GM18502 (cell line): Measurements from ENCODE around the gene LRFN2.

Source experiments
- ATAC-seq: cut with Tn5 transposase; IDR thresholded peaks from one replicate; pipeline ENCODE4 v1.9.1; 2021; ENCODE audit warnings: mild to moderate bottlenecking; ENCODE audit not compliant: unreplicated experiment, poor library complexity

Gene LRFN2

DNA sequence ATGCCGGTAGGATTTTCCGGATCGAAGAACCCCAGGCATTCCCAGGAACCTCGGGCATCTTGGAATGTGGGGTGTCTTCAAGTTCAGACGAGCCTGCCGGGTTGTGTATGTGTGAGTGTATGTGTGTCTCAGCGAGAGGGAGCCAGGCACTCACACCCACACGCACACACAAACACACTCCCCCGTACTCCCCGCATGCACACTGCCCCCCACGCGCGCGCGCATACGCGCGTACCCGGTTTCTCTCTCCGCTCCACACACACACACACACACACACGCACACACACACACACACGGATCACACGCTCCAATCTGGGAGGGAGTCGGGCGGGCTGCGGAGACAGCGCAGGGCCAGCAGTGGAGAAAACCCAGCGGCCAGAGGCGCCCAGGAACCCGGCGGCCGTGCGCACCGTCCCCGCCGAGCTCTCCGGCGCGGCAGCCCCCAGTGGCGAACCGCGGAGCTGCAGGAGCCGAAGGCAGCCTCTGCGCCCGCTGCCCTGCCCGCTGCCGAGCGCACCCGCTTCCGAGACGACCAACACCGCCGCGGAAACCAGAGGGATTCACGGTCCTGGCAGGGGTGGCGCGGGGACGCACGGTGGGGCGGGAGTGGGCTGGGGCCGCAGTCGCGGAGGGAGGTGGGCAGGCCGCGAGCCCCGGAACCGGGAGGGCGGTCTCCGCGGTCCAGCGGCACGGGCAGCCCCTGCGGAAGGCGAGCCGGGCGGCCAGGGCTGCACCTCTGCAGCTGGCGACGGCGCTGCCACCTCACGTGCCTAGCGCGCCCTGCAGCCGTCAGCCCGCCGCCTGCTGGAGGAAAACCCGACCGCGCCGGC lies at the start of gene LRFN2:
LRFN2 (minus strand) TSS at position 125 of the 830 bp plus-strand sequence.
- peak; percentile 86 for ATAC-seq

GRCh38 chr6:40634429-40634828 lies 47.3 kb upstream of the LRFN2 start:
- no peak for ATAC-seq

DNA sequence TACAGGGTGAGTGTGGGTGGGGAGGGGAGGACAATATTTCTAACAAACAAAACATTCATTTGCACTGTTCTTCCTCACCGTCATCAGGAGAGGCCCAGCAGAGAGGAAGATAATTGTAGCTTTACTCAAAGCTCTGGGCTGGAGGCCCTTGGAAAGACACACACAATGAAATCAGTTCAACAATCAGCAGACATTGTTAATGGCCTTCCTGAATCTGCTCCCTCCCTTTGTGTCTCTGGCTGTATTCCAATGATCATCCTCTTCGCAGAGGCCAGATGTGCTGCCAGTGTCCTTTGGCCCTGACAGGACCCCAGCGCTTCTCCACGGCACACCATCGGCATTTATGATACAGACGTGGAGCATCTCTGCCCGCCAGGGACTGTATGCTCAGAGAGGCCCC lies 44.6 kb upstream of the LRFN2 start:
- ATAC-seq, result no peak

GRCh38 chr6:40630488-40630887 lies 43.3 kb upstream of the LRFN2 start:
- no peak for ATAC-seq

DNA sequence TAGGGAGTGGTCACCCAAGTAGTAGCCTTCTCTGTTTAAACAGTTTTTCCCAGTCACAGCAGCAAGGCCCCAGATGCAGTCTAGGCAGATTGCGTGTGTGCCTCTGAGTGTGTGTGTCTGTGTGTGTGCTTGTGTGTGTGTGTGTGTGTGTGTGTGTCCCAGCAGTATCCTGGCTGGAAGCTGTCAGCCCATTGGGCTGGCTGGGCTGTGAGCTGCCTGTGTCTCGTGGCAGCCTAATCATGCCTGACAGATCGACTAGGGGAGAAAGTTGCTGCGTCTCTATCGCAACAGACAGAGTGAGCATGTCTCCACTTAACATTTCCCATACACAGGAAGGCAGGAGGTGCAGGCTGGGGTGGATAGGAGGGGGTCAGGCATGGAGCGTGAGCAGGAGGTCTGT lies 42.9 kb upstream of the LRFN2 start:
- ATAC-seq, result no peak

DNA sequence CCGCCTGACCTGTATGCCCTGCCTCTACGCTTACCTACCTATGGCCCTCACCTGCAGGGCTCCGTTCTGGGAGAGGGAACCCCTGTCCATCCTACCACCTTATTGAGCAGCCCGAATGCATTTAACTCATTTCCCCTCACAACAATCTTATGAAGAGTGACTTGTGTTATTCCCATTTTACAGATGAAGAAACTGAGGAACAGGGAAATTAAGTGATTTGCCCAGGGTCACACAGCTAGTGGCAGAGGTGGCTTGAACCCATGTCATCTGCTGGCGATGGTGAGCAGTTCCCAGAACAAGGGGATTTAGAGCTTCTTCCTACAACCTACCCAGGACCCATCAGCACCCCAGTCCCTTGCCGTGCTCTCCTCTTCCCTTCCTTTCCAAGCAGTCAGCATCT lies 42.3 kb upstream of the LRFN2 start:
- ATAC-seq, result no peak

- no peak for ATAC-seq
Measured at GRCh38 chr6:40627316-40627715, 40.2 kb upstream of the LRFN2 start.

DNA sequence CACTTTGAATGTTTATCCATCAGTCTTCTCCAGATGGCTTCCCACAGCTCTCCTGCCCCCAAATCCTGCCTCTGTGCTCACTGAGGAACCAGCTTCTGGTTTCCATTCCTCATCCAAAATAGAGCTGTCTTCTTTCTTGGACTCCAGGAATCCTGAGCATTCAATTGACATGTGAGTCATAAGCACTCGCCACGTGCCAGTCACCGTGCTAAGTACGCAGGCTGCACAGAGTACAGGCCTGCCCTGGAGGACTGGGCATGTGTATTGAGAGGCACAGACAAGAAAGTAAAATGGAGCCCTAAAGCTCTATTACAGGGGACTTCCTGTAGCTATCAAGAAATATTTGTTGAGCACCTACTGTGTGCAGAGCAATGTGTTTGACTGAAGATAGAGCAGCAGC lies 39.7 kb upstream of the LRFN2 start:
- ATAC-seq, result no peak

DNA sequence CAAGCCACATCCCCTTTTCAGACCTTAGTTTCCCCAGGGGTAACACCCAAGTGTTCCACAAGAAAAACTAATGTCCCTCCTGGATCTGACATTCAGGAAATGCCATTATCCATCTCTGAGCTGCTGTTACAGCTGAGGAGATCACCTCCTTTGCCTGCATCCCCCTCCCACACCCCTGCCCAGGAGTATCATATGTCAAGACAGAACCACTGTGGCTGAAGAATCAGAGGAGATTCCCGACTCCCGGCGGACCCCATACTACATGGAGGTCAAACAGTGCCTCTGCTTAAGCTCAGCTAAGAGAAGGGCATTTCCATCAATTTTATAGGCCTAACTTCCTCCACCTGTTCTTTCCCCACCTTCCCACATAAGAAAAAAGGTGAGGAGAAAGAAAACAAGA lies 36.8 kb upstream of the LRFN2 start:
- ATAC-seq, result no peak

DNA sequence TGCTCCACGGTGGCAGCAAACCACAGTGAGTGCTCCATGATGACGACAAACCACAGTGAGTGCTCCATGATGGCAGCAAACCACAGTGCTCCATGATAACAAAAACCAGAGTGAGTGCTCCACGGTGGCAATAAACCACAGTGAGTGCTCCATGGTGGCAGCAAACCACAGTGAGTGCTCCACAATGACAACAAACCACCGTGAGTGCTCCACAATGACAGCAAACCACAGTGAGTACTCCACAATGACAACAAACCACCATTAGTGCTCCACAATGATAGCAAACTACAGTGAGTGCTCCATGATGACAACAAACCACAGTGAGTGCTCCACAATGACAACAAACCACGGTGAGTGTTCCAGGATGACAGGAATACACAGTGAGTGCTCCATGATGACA lies 36.0 kb upstream of the LRFN2 start:
- ATAC-seq, result no peak

DNA sequence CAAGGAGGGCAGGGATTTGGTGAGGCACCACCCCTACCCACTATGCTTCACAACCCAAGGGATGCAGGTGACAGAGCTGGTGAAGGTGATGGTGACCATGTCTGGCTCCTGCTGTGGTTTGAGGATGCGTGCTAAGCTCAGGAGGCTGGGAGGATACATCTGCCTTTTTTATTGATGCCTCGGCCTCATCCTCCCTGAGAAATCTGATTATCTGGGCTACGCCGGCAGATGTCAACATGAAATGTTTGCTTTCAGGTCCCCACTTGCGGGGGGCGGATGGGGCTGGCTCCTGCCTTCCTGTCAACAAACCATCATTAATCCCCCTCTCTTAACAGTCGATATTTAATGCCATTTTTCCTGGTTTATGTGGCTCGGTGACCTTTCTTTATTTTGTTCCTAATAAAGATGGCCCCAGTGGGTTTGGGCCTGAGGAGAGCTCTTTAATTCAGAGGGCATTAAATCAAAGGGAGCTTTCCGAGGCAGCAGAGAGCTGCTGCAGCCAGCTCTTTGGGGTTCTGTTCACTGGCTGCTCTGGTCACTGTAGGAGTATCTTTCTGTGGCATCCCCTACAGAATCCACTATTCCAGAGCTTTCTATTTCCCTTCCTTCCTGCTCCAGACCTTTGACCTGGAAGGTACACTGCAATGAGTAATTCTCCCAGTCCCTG lies 33.5 kb upstream of the LRFN2 start:
- ATAC-seq, result no peak

- no peak for ATAC-seq
Measured at GRCh38 chr6:40614671-40615070, 27.5 kb upstream of the LRFN2 start.

GRCh38 chr6:40611912-40612311 lies 24.7 kb upstream of the LRFN2 start:
- no peak for ATAC-seq

GRCh38 chr6:40611434-40611833 lies 24.3 kb upstream of the LRFN2 start:
- no peak for ATAC-seq

- no peak for ATAC-seq
Measured at GRCh38 chr6:40610229-40610628, 23.1 kb upstream of the LRFN2 start.

DNA sequence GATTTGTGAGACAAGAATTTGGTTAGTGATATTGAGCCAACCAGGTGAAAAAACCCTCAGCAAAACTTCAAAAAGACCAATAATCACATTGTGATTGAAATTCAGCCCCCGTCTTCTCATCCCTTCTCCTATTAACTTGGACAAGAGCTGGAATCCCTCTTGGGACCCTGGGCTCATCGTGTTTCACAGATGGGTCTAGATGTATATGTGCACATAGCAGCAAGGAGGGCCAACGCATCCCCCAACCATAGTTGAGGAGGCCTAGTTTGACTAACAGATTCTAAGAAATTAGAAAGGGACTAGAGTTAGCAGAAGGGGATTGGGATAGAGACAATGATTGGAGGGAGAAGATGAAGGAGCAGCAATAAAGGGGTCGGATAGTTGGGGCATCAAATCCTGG lies 19.8 kb upstream of the LRFN2 start:
- no peak for ATAC-seq

- no peak for ATAC-seq
Measured at GRCh38 chr6:40606526-40606925, 19.4 kb upstream of the LRFN2 start.

GRCh38 chr6:40604082-40604481 lies 16.9 kb upstream of the LRFN2 start:
- no peak for ATAC-seq

DNA sequence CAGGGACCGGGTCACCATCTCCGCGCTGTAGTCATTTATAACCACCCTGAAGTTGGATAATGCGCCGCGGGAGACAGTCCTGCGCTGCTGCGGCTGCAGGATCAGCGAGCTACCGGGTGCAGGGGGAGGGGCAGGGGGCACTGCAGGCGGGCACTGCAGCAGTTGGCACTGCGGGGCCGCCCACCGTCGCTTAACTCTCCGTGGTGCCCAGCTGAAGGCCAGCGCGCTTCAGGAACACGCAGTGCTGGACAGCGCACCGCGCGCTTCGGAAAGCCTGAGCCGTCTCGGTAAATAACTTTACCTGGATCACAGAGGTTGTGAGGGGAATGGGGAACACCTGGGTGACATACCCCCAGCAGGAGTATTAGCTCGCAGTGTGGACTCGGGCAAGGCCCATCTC lies 12.4 kb upstream of the LRFN2 start:
- ATAC-seq, result no peak

DNA sequence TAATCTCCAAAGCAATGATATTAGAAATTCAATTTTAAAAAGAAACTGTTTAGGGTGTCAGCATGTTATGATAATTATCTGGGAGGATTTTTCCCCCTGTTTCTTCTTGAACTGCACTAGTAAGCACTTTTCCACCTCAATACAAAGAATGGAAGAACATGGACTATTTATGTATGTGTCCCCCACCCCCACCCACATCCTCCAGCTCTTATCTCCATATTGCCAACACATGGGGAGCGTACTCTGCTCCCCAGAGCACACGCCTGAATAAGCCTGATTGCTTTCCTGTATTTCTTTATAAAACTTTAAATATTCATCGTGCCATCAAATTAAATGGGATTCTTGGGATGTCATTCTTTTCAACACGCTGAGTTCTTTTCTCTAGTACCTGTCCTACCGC lies 11.4 kb upstream of the LRFN2 start:
- no peak for ATAC-seq

GRCh38 chr6:40597301-40597700 lies 10.1 kb upstream of the LRFN2 start:
- no peak for ATAC-seq

DNA sequence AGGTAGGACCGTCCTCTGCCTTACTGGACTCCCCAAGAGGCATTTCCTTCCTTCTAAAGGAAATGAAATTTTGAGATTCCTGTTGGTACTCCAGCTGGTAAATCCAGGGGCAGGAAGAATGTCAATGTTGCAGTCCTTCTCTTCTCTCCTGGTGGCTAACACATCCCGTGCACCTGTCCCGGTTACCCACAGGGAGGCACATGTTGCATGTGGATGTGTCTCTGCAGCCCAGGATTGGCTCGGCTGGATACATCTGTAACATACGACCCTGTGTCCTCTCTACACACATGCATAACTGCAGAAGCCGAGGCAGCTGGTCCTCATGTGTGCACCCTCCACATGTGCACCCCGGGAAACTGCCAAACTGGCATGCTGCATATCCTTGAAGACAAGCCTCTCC lies 1.3 kb upstream of the LRFN2 start:
- no peak for ATAC-seq
